NCI-H2196 (cell line): ENCODE measurements around the gene SARNP.
"Not testable (repeated sequence)": the region's sequence is repeated elsewhere in the genome, so short reads cannot be mapped to it uniquely, and the experiment has no call there.

ENCODE experiments used
- DNase-seq: peaks from one replicate; lab custom pipeline; 2025; ENCODE audit not compliant: unreplicated experiment; lab: John Stamatoyannopoulos, UW

The SARNP gene

GRCh38 chr12:55797068-55797467 lies 20.5 kb downstream of the SARNP start:
- DNase-seq: peak; percentile 61

GRCh38 chr12:55795950-55796349 lies 21.6 kb downstream of the SARNP start:
- no peak for DNase-seq

GRCh38 chr12:55789893-55790292 lies 27.6 kb downstream of the SARNP start:
- DNase-seq: no peak

- DNase-seq: no peak
Observed at GRCh38 chr12:55789171-55789570, 28.4 kb downstream of the SARNP start.

GRCh38 chr12:55788546-55788945 lies 29.0 kb downstream of the SARNP start:
- DNase-seq: no peak

GRCh38 chr12:55780685-55781084 lies 36.8 kb downstream of the SARNP start:
- no peak for DNase-seq

- no peak for DNase-seq
Observed at GRCh38 chr12:55777856-55778255, 39.7 kb downstream of the SARNP start.

GRCh38 chr12:55771736-55772135 lies 45.8 kb downstream of the SARNP start:
- DNase-seq: no peak

- no peak for DNase-seq
Observed at GRCh38 chr12:55767156-55767555, 50.4 kb downstream of the SARNP start.

GRCh38 chr12:55765736-55766290 lies 51.7 kb downstream of the SARNP start:
- no peak for DNase-seq

- peak; percentile 23 for DNase-seq
Observed at GRCh38 chr12:55762646-55763045, 54.9 kb downstream of the SARNP start.

- DNase-seq: no peak
Observed at GRCh38 chr12:55760663-55761062, 56.9 kb downstream of the SARNP start.

GRCh38 chr12:55758575-55758974 lies 58.9 kb downstream of the SARNP start:
- not testable (repeated sequence) for DNase-seq

- no peak for DNase-seq
Observed at GRCh38 chr12:55757701-55758100, 59.8 kb downstream of the SARNP start.

GRCh38 chr12:55755246-55755645 lies 62.3 kb downstream of the SARNP start:
- DNase-seq: no peak

- no peak for DNase-seq
Observed at GRCh38 chr12:55748230-55748993, 69.1 kb downstream of the SARNP start.

- DNase-seq: no peak
Observed at GRCh38 chr12:55746913-55747231, 70.7 kb downstream of the SARNP start.

GRCh38 chr12:55746174-55746912 lies 71.2 kb downstream of the SARNP start:
- DNase-seq: no peak

GRCh38 chr12:55745361-55746173 lies 72.0 kb downstream of the SARNP start:
- no peak for DNase-seq

GRCh38 chr12:55744340-55745030 lies 73.0 kb downstream of the SARNP start:
- no peak for DNase-seq
